ENCODE results near the gene ARHGAP22. TPM values are rescaled to one million over a fixed set of nuclear protein-coding genes. Genes with fewer than 3 reads are reported as not detected.

The ARHGAP22 gene
- total RNA-seq, 1 experiment from 2014 or later: 1.8 TPM

DNA sequence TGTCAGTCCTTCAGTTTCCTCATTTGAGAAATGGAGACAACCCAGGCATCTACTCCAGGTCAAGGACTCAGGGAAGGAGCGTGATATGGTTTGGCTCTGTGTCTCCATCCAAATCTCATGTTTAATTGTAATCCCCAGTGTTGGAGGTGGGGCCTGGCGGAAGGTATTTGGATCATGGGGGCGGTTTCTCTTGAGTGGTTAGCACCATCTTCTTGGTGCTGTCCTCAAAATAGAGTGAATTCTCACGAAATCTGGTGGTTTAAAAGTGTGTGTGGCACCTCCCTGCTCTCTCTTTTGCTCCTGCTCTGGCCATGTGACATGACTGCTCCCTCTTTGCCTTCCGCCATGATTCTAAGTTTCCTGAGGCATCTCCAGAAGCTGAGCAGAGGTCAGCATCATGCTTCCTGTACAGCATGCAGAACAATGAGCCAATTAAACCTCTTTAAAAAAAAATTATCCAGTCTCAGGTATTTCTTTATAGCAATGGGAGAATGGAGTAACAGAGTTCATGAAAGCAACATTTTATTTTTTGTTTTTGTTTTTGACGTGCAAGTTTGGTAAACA is 30.0 kb downstream of the ARHGAP22 start:
- H3K36me3 ChIP-seq (ENCODE audit: control insufficient read depth, insufficient read depth, low read length): no peaks in the 10 kb centered on the region
- DNase-seq (ENCODE audit: low read depth, low spot score) (no peak), ATAC-seq (no peak)
- no peaks in the 10 kb centered on the region for H3K9me3 ChIP-seq (ENCODE audit: control insufficient read depth, insufficient read depth, low read depth, low read length)
- ChIA-PET POLR2A (no interaction called here), CTCF (no interaction called here)
- H3K27ac ChIP-seq (ENCODE audit: low read length): no peak overlapping the region
- H3K4me1 ChIP-seq (ENCODE audit: control insufficient read depth, insufficient read depth, low read length): no peaks in the 10 kb centered on the region
- no peak for TF ChIP-seq TCF7L2 (IDR thresholded peaks at IDR 0.05; ENCODE audit: low read depth, low read length)
- TF ChIP-seq, protein P1, sequence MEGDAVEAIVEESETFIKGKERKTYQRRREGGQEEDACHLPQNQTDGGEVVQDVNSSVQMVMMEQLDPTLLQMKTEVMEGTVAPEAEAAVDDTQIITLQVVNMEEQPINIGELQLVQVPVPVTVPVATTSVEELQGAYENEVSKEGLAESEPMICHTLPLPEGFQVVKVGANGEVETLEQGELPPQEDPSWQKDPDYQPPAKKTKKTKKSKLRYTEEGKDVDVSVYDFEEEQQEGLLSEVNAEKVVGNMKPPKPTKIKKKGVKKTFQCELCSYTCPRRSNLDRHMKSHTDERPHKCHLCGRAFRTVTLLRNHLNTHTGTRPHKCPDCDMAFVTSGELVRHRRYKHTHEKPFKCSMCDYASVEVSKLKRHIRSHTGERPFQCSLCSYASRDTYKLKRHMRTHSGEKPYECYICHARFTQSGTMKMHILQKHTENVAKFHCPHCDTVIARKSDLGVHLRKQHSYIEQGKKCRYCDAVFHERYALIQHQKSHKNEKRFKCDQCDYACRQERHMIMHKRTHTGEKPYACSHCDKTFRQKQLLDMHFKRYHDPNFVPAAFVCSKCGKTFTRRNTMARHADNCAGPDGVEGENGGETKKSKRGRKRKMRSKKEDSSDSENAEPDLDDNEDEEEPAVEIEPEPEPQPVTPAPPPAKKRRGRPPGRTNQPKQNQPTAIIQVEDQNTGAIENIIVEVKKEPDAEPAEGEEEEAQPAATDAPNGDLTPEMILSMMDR (IDR thresholded peaks at IDR 0.05): no peak
- TF ChIP-seq POLR2AphosphoS5 (IDR thresholded peaks at IDR 0.05; ENCODE audit: low read depth, low read length): no peak
- TF ChIP-seq SIN3A (IDR thresholded peaks at IDR 0.05; ENCODE audit: borderline replicate concordance, insufficient read depth, low read depth, low read length): no peak
- TF ChIP-seq, protein P2, sequence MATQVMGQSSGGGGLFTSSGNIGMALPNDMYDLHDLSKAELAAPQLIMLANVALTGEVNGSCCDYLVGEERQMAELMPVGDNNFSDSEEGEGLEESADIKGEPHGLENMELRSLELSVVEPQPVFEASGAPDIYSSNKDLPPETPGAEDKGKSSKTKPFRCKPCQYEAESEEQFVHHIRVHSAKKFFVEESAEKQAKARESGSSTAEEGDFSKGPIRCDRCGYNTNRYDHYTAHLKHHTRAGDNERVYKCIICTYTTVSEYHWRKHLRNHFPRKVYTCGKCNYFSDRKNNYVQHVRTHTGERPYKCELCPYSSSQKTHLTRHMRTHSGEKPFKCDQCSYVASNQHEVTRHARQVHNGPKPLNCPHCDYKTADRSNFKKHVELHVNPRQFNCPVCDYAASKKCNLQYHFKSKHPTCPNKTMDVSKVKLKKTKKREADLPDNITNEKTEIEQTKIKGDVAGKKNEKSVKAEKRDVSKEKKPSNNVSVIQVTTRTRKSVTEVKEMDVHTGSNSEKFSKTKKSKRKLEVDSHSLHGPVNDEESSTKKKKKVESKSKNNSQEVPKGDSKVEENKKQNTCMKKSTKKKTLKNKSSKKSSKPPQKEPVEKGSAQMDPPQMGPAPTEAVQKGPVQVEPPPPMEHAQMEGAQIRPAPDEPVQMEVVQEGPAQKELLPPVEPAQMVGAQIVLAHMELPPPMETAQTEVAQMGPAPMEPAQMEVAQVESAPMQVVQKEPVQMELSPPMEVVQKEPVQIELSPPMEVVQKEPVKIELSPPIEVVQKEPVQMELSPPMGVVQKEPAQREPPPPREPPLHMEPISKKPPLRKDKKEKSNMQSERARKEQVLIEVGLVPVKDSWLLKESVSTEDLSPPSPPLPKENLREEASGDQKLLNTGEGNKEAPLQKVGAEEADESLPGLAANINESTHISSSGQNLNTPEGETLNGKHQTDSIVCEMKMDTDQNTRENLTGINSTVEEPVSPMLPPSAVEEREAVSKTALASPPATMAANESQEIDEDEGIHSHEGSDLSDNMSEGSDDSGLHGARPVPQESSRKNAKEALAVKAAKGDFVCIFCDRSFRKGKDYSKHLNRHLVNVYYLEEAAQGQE (IDR thresholded peaks at IDR 0.05; ENCODE audit: insufficient read depth in 1 of 2, low read depth in 2 of 2, low read length in 1 of 2): no peak
- in situ Hi-C loops (cut with HindIII; ENCODE audit: low pct_unique_long_range_greater_than_20kb, low sequenced_read_pairs) (no loop called here), intact Hi-C loops (cut with micrococcal nuclease; ENCODE audit: unreplicated experiment) (no loop called here)
- no TSS peak for BruUV-seq (replicated peaks)
- peaks cover 5% of the 10 kb centered on the region; the same call in 1 of the 2 replicates for H3K27me3 ChIP-seq (ENCODE audit: control insufficient read depth, insufficient read depth, low read length)
- H3K4me3 ChIP-seq (ENCODE audit: low read depth in 2 of 2, low read length in 2 of 2): no peak overlapping the region

DNA sequence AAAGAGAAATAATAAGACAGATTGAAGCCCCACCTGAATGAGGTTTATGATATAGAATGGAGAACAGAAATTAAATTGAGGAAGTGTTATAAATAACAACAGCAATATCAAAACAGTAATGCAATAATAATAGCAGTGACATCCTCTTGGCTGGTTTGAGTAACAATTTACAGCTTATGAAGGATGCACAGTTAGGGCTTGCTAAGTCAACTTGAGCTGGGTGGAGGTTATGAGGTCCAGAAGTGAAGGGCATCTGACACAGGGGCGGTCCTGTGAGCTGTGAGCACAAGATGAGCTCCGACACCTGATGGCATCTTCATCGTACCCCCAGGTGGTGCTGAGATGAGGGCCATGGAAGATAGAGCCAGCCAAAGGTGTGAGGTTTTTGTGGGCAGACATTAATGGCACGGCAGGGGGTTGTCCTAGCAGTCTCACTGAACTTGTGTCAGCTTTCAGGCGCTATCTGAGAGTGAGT is 30.5 kb downstream of the ARHGAP22 start:
- ChIA-PET POLR2A (no interaction called here), CTCF (no interaction called here)
- Histone ChIP-seq H3K27me3 (ENCODE audit: control insufficient read depth, insufficient read depth, low read length) (peaks cover 5% of the 10 kb centered on the region; the same call in 1 of the 2 replicates), H3K27ac (ENCODE audit: low read length) (no peak overlapping the region), H3K9me3 (ENCODE audit: control insufficient read depth, insufficient read depth, low read depth, low read length) (no peaks in the 10 kb centered on the region), H3K36me3 (ENCODE audit: control insufficient read depth, insufficient read depth, low read length) (no peaks in the 10 kb centered on the region), H3K4me3 (ENCODE audit: low read depth in 2 of 2, low read length in 2 of 2) (no peak overlapping the region), H3K4me1 (ENCODE audit: control insufficient read depth, insufficient read depth, low read length) (no peaks in the 10 kb centered on the region)
- in situ Hi-C loops (cut with HindIII; ENCODE audit: low pct_unique_long_range_greater_than_20kb, low sequenced_read_pairs) (no loop called here), intact Hi-C loops (cut with micrococcal nuclease; ENCODE audit: unreplicated experiment) (no loop called here)
- TF ChIP-seq, protein P1 (IDR thresholded peaks at IDR 0.05): no peak
- DNase-seq (ENCODE audit: low read depth, low spot score): no peak
- no TSS peak for BruUV-seq (replicated peaks)
- ATAC-seq: no peak
